ENCODE measurements around the gene AGPAT4. TPM values are rescaled to one million over a fixed set of nuclear protein-coding genes. Genes with fewer than 3 reads are reported as not detected.

Gene AGPAT4
- total RNA-seq, 1 experiment from 2014 or later, result 22.0 TPM

- no peak for TF ChIP-seq CTCF (conservative IDR thresholded peaks at IDR 0.05)
- H3K4me3 Mint-ChIP-seq, result no peak overlapping the region
- H2BK12ac ChIP-seq (ENCODE audit: insufficient read length, low read depth, low read length), result no peak overlapping the region
- H4K5ac ChIP-seq (ENCODE audit: insufficient read length, low read depth, low read length), result no peak overlapping the region
- H3K23me2 ChIP-seq (ENCODE audit: insufficient read length, low read depth, low read length, poor library complexity, severe bottlenecking), result no peaks in the 10 kb centered on the region
- H2AFZ ChIP-seq (ENCODE audit: low read length), result no peak overlapping the region
- no peaks in the 10 kb centered on the region for H3K79me2 ChIP-seq (ENCODE audit: insufficient read depth, low read length)
- H2BK5ac ChIP-seq (ENCODE audit: insufficient read length, low read length), result no peak overlapping the region
- no peaks in the 10 kb centered on the region for H3K4me1 ChIP-seq (ENCODE audit: insufficient read depth, low read length)
- no peak overlapping the region for H3K18ac ChIP-seq (ENCODE audit: insufficient read length, low read depth, low read length)
- no peak overlapping the region for H3K27ac ChIP-seq (ENCODE audit: insufficient read length, low read depth, low read length)
- peaks cover 40 to 88% (median 76%) of the 10 kb centered on the region in 3 experiments; a peak in 6 of 7 replicates for H3K36me3 Mint-ChIP-seq (ENCODE audit: insufficient read depth in 1 of 3, low read depth in 3 of 3)
- H3K79me1 ChIP-seq (ENCODE audit: insufficient read depth, low read depth, low read length, poor library complexity, severe bottlenecking), result no peaks in the 10 kb centered on the region
- H3K27ac Mint-ChIP-seq, result no peak overlapping the region
- H4K91ac ChIP-seq (ENCODE audit: insufficient read length, low read depth, low read length), result no peak overlapping the region
- H3K27me3 Mint-ChIP-seq (ENCODE audit: low read depth), result no peaks in the 10 kb centered on the region
- no peaks in the 10 kb centered on the region for H4K20me1 ChIP-seq (ENCODE audit: control insufficient read depth, insufficient read depth, insufficient read length)
- no peak overlapping the region for H3T11ph ChIP-seq (ENCODE audit: low read length)
- H3K9me3 Mint-ChIP-seq, result no peaks in the 10 kb centered on the region
- H4K8ac ChIP-seq (replicated peaks; ENCODE audit: insufficient read length, low read depth, low read length), result no peak overlapping the region
- H3K4me1 Mint-ChIP-seq, result no peaks in the 10 kb centered on the region
- DNase-seq, result no peak
- no peaks in the 10 kb centered on the region for H3K27me3 ChIP-seq (ENCODE audit: insufficient read depth, low read length)
- no peaks in the 10 kb centered on the region for H3K9me3 ChIP-seq (ENCODE audit: control insufficient read depth, low read depth, low read length)
- H3K14ac ChIP-seq (ENCODE audit: insufficient read depth, low read length), result no peak overlapping the region
- no peak overlapping the region for H3K9ac ChIP-seq (ENCODE audit: extremely low read depth, insufficient read length, low read length)
- H2BK15ac ChIP-seq (ENCODE audit: low read depth, low read length), result no peak overlapping the region
- no peak overlapping the region for H2BK20ac ChIP-seq (ENCODE audit: low read depth, low read length, poor library complexity, severe bottlenecking)
- no CpG with 5 or more reads among the region's 5 CpGs for WGBS (ENCODE audit: extremely low coverage, insufficient read length, low lambda C conversion rate)
- no peak overlapping the region for H2BK120ac ChIP-seq (ENCODE audit: low read depth, low read length, poor library complexity, severe bottlenecking)
- no peak overlapping the region for H3K56ac ChIP-seq (ENCODE audit: insufficient read length, low read depth, low read length)
- no peak overlapping the region for H3K23ac ChIP-seq (ENCODE audit: insufficient read length, low read depth, low read length)
- no peak overlapping the region for H2AK5ac ChIP-seq (ENCODE audit: insufficient read length, low read length)
- H3K4me2 ChIP-seq (ENCODE audit: insufficient read depth, insufficient read length, low read length), result no peak overlapping the region
- H3K4ac ChIP-seq (ENCODE audit: low read depth, low read length), result no peak overlapping the region
Observed at GRCh38 chr6:161108916-161109315, 164.9 kb downstream of the AGPAT4 start.
